Measurements from ENCODE around the gene PGA4. TPM values are rescaled to one million over a fixed set of nuclear protein-coding genes. Genes with fewer than 3 reads are reported as not detected.

Gene PGA4
- total and polyA plus RNA-seq, 2 experiments from 2014 or later: 0.81 TPM; not detected in 1

- TF ChIP-seq ZNF462 (CRISPR knock-in tag; IDR thresholded peaks at IDR 0.05) (no peak), ZNF331 (CRISPR knock-in tag; IDR thresholded peaks at IDR 0.05; ENCODE audit: low read depth) (no peak), ZNF114 (CRISPR knock-in tag; IDR thresholded peaks at IDR 0.05) (no peak), CTCF (conservative IDR thresholded peaks at IDR 0.05; ENCODE audit: low read depth in 2 of 2) (no peak), POLR2AphosphoS5 (IDR thresholded peaks at IDR 0.05; ENCODE audit: low read depth) (no peak), STAT1 (IDR thresholded peaks at IDR 0.05; ENCODE audit: unreplicated experiment) (no peak), REST (IDR thresholded peaks at IDR 0.05; ENCODE audit: unreplicated experiment) (no peak)
Observed at GRCh38 chr11:61193596-61193995, 28.6 kb upstream of the PGA4 start (continued).

All from GM23338 (cell line).